HL-60 (cell line): Measurements from ENCODE around the gene NBAS.

ENCODE experiments used
- DNase-seq, 2 experiments: peaks; one replicate each; pipeline ENCODE4 v3.0.0-alpha.2; 2010 to 2020; ENCODE audit warnings: low read depth in 1 of 2, low spot score in 1 of 2
- H3K27ac ChIP-seq: fragments of 250-450 bp; sonication (Bioruptor Pico); replicated peaks from 2 replicates; pipeline ENCODE4 v1.5.1; 2020; ENCODE audit warnings: mild to moderate bottlenecking, moderate library complexity
- H3K27me3 ChIP-seq: fragments of 250-450 bp; sonication (Bioruptor Pico); 2 replicates; pipeline ENCODE4 v1.5.1; 2021; ENCODE audit warnings: mild to moderate bottlenecking, moderate library complexity; ENCODE audit not compliant: insufficient read depth, poor library complexity, severe bottlenecking
- H3K4me3 ChIP-seq: replicated peaks from 2 replicates; pipeline ENCODE4 v1.5.1; 2011; ENCODE audit warnings: mild to moderate bottlenecking, control low read depth, low read length; ENCODE audit not compliant: insufficient read depth
- GABPA ChIP-seq: IDR thresholded peaks from 2 replicates; pipeline ENCODE4 v1.6.1; 2012; ENCODE audit warnings: low read depth
- POLR2AphosphoS5 ChIP-seq: IDR thresholded peaks from 2 replicates; pipeline ENCODE4 v1.6.1; 2012; ENCODE audit warnings: low read depth
- SPI1 ChIP-seq: IDR thresholded peaks from 2 replicates; pipeline ENCODE4 v1.6.1; 2012; ENCODE audit warnings: low read depth, mild to moderate bottlenecking, borderline replicate concordance
- TF ChIP-seq, protein P1 (sequence below): IDR thresholded peaks from 2 replicates; pipeline ENCODE4 v1.6.1; 2012; ENCODE audit warnings: low read depth; ENCODE audit not compliant: insufficient replicate concordance
- TF ChIP-seq, protein P2 (sequence below): IDR thresholded peaks from one replicate; pipeline ENCODE4 v1.5.1; 2011; ENCODE audit warnings: low read length, control low read depth, inconsistent platforms; ENCODE audit not compliant: insufficient read depth

NBAS gene

DNA sequence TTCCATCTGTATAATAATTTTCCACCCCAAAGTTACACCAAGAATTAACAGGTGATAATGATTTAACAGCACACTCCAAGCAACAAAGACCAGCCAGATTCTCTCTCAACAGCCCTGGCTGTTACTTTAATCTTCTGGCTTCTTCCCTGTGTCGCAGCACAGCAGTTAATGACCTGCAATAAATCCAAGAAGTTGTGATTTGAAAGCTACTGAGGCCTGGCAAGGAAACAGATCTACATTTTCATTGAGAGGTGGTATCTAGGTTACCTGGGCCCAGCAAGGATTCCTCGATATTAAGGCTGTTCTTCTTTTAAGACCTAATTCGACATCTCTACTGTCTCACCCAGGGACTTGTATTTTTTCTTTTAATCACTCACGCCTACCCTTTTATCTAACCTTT, 433.8 kb downstream of the NBAS start:
- H3K27ac ChIP-seq = no peak overlapping the region
- no peaks in the 10 kb centered on the region for H3K27me3 ChIP-seq
- DNase-seq = no peak
- TF ChIP-seq POLR2AphosphoS5 (no peak), GABPA (no peak), SPI1 (no peak)
- TF ChIP-seq, protein P1, sequence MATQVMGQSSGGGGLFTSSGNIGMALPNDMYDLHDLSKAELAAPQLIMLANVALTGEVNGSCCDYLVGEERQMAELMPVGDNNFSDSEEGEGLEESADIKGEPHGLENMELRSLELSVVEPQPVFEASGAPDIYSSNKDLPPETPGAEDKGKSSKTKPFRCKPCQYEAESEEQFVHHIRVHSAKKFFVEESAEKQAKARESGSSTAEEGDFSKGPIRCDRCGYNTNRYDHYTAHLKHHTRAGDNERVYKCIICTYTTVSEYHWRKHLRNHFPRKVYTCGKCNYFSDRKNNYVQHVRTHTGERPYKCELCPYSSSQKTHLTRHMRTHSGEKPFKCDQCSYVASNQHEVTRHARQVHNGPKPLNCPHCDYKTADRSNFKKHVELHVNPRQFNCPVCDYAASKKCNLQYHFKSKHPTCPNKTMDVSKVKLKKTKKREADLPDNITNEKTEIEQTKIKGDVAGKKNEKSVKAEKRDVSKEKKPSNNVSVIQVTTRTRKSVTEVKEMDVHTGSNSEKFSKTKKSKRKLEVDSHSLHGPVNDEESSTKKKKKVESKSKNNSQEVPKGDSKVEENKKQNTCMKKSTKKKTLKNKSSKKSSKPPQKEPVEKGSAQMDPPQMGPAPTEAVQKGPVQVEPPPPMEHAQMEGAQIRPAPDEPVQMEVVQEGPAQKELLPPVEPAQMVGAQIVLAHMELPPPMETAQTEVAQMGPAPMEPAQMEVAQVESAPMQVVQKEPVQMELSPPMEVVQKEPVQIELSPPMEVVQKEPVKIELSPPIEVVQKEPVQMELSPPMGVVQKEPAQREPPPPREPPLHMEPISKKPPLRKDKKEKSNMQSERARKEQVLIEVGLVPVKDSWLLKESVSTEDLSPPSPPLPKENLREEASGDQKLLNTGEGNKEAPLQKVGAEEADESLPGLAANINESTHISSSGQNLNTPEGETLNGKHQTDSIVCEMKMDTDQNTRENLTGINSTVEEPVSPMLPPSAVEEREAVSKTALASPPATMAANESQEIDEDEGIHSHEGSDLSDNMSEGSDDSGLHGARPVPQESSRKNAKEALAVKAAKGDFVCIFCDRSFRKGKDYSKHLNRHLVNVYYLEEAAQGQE = no peak
- TF ChIP-seq, protein P2, sequence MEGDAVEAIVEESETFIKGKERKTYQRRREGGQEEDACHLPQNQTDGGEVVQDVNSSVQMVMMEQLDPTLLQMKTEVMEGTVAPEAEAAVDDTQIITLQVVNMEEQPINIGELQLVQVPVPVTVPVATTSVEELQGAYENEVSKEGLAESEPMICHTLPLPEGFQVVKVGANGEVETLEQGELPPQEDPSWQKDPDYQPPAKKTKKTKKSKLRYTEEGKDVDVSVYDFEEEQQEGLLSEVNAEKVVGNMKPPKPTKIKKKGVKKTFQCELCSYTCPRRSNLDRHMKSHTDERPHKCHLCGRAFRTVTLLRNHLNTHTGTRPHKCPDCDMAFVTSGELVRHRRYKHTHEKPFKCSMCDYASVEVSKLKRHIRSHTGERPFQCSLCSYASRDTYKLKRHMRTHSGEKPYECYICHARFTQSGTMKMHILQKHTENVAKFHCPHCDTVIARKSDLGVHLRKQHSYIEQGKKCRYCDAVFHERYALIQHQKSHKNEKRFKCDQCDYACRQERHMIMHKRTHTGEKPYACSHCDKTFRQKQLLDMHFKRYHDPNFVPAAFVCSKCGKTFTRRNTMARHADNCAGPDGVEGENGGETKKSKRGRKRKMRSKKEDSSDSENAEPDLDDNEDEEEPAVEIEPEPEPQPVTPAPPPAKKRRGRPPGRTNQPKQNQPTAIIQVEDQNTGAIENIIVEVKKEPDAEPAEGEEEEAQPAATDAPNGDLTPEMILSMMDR = no peak
- H3K4me3 ChIP-seq = no peak overlapping the region

DNA sequence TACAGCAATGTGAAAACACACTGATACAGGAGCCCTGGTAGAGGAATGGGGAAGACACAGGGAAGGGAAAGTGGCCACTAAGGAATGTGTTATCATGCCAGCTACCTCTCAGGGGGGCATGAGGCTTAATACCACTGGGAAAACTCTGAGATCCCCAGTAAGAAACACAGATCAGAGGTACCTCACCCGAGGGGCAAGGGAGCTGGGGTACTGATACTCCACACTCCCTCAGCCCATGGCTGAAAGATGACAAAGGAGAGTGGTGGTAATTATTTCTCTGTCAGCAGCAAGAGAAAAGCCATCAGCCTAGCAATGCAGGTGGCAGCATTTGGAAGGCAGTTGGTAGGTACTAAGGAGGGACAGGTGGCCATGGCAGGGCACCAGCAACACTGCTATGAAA, 434.8 kb downstream of the NBAS start:
- no peaks in the 10 kb centered on the region for H3K27me3 ChIP-seq

DNA sequence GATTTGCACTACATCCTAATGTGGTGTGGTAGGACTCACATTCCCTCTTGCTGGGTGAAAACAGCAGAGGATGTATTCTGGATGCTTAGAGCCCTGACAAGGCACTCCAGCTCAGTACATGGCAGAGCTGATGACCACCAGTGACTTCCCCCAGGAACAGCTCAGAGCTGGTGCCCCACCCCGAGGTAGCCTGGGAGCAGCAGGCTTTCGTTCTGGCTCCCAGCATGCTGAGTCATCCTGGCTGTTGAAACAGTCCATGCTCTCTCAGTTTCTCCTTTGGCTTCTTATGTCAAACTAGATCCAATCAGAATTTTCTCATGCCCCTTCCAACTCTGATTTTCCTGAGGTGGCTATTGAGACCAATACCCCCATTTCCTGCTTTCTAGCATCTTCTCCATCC, 438.2 kb downstream of the NBAS start:
- no peak overlapping the region for H3K27ac ChIP-seq
- TF ChIP-seq GABPA = no peak
- TF ChIP-seq, protein P2 = no peak
- H3K4me3 ChIP-seq = no peak overlapping the region
- no peak for DNase-seq
- no peaks in the 10 kb centered on the region for H3K27me3 ChIP-seq

More for the DNA sequence above, 434.8 kb downstream of the NBAS start:
- Histone ChIP-seq H3K4me3 (no peak overlapping the region), H3K27ac (no peak overlapping the region)
- DNase-seq = no peak
- TF ChIP-seq, protein P1 = no peak

DNA sequence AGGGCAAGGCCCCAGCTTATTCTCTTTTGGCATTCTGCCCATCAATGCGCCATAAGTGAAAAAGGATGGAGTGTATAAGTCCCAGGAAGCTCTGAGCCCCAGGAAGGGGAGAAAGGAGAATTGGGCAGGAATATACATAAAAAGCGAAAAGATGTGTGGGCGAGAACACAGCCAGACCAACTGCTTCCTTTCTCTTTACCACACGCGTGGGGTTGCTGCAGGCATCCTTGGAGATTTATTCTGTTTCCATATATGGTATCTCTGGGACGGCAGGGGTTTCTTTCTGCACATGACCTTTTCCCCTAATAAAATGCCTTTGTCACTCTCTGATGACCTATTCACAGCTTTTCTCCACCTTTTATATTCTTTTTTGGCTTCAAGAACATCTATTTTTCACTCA, 440.5 kb downstream of the NBAS start:
- TF ChIP-seq GABPA (no peak), POLR2AphosphoS5 (no peak), SPI1 (no peak)
- TF ChIP-seq, protein P2 = no peak
- TF ChIP-seq, protein P1 = no peak

More for the DNA sequence above, 440.5 kb downstream of the NBAS start:
- H3K27ac ChIP-seq = no peak overlapping the region
- H3K4me3 ChIP-seq = no peak overlapping the region
- no peaks in the 10 kb centered on the region for H3K27me3 ChIP-seq
- DNase-seq = no peak
